ENCODE data around the gene TBATA. TPM values are rescaled to one million over a fixed set of nuclear protein-coding genes. Genes with fewer than 3 reads are reported as not detected.

TBATA gene
- total RNA-seq: not detected in 2 replicates

GRCh38 chr10:70785190-70785589 is at the start of gene TBATA:
TBATA (minus strand) TSS chr10:70785377; CDS start chr10:70783379, 1,998 bp downstream.

DNA sequence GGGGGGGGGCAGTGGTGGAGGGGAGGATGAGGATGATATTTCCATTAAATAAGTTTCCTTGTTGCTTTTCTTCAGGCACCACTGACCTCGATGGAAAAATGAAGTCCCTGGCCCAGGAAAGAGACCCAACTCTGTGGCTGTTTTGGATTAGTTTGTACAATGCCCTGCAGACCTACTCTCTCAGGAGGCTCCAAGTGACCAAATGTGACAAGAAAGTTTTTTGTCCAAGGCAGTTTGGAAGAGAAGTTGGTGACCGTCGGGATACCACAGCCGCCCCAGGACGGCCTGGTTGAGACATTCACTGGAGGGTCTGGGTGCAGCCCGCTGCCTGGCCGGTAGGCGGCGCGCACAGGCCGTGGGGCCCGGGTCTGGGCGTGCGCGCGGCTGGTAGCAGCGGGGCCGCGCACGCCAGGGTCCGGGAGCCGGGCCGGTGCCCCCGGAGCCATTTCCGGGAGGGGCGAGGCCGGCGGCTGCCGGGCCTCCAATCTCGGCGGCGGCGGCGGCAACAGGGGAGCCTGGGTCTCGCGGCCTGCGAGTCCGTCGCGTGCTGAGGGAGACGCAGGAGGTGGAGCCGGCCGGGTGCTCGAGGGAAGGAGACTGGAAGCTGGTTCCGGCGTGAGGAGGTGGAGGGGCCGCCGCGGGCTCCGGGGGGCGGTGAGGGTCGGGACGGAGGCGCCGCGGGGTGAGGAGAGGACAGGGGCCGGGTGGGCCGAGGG is 30.5 kb upstream of the TBATA start, which contains the start of gene SGPL1:
Gene SGPL1 (plus strand): TSS at position 445 of the 716 bp plus-strand sequence. CDS start 906 bp downstream, outside the sequence.

Other genes starting within 250 kb of the TBATA start
- not detected in 2 replicates for gene PRF1, start 182.6 kb downstream of the TBATA start, total RNA-seq
- 1.9 and 4.2 TPM in 2 replicates for gene ADAMTS14, start 112.9 kb downstream of the TBATA start, total RNA-seq
- gene SGPL1, start 30.6 kb upstream of the TBATA start, total RNA-seq: 24.5 and 31.4 TPM in 2 replicates
- 23.4 and 30.4 TPM in 2 replicates for gene PCBD1, start 103.2 kb upstream of the TBATA start, total RNA-seq

All from regular cardiac myocyte (primary cell).